Measurements from ENCODE around the gene MBD6. TPM values are rescaled to one million over a fixed set of nuclear protein-coding genes. Genes with fewer than 3 reads are reported as not detected.

MBD6 gene
- total and polyA plus RNA-seq, 2 of the 13 experiments (the other 11 are each of a cell fraction or from before 2014, with no cell fraction given) = 4.1 to 5.9 TPM

- TF ChIP-seq ZNF710 (CRISPR knock-in tag; IDR thresholded peaks at IDR 0.05; ENCODE audit: borderline replicate concordance) = no peak
- no peak for TF ChIP-seq SNAPC4 (CRISPR knock-in tag; IDR thresholded peaks at IDR 0.05)
- TF ChIP-seq SNAPC5 (CRISPR knock-in tag; IDR thresholded peaks at IDR 0.05; ENCODE audit: borderline replicate concordance) = no peak
- TF ChIP-seq THAP9 (CRISPR knock-in tag; IDR thresholded peaks at IDR 0.05; ENCODE audit: borderline replicate concordance) = no peak
- TF ChIP-seq ZNF792 (CRISPR knock-in tag; IDR thresholded peaks at IDR 0.05) = no peak
Observed at GRCh38 chr12:57568838-57569237, 46.2 kb downstream of the MBD6 start (continued).

Measured in HepG2 (cell line).